Embryonic facial prominence (tissue), 1 donor: ENCODE results near the gene FLNB.
A peak's percentile ranks its signal among the peaks of the same experiment; 100 is the strongest.

ENCODE experiments used
- DNase-seq: peaks from one replicate; pipeline ENCODE4 v3.0.0-alpha.2; 2016; ENCODE audit errors: extremely low spot score

Gene FLNB

GRCh38 chr3:58164199-58164879 lies 156.1 kb downstream of the FLNB start:
- DNase-seq, result no peak

DNA sequence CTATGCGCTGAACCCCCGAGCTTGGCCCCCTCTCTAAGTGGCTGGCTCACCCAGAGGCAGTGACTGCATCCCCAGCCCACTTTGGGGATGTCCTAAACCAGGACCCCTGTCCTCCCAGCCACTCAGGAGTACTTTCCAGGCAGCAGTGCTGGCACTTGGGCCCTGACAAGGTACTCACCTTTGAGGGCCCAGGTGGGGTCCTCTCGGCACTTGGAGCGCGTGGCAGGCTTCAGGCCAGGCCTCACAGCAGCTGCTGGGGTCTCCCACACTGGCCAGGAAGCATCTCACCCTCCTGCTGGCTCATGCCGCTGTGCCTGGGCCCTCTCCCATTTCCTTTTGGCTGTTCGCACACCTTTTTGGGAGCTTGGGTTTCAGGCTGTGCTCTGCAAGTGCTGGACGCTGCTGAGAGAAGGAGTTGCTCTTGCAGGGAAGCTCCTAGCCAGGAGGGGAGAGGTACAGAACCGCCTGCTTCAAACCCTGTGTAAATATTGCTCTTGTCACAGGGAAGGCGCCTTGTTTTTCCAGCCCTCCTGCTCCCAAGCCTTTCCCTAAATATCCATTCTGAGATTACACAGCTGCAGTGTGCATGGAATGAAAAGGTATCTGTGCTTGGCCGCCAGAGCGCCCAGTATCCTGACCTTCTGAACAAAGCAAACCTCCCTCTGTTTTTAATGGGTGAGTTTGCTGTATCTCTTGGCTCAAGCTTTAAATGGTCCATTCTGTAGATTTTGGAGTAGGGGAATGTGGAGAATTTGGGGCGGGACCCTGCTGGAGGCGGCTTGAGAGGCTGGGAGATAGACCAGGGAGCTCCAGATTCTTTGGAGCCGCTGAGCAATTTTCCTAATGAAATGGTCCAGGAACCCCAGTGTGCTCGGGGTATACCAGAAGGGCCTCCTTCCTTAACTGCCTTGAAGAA lies 156.9 kb downstream of the FLNB start:
- DNase-seq, result no peak

GRCh38 chr3:58167431-58168351 lies 159.5 kb downstream of the FLNB start:
- DNase-seq, result no peak

GRCh38 chr3:58168498-58168897 lies 160.3 kb downstream of the FLNB start:
- DNase-seq, result no peak

DNA sequence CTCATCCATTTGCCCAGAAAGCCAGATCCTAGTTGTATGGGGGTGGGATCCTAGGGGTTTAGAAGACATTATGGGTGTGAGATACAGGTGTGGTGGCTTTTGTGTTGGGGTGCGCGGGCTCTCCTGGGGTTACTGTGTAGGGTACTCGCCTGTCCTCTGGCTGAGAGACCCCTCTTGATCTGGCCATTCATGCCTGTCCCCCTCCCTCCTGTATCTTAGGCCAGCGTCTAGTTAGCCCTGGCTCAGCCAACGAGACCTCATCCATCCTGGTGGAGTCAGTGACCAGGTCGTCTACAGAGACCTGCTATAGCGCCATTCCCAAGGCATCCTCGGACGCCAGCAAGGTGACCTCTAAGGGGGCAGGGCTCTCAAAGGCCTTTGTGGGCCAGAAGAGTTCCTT lies 161.1 kb downstream of the FLNB start:
- DNase-seq, result no peak

- DNase-seq, result no peak
Measured at GRCh38 chr3:58170376-58170775, 162.2 kb downstream of the FLNB start.

GRCh38 chr3:58171126-58171525 lies 162.9 kb downstream of the FLNB start:
- DNase-seq, result no peak

DNA sequence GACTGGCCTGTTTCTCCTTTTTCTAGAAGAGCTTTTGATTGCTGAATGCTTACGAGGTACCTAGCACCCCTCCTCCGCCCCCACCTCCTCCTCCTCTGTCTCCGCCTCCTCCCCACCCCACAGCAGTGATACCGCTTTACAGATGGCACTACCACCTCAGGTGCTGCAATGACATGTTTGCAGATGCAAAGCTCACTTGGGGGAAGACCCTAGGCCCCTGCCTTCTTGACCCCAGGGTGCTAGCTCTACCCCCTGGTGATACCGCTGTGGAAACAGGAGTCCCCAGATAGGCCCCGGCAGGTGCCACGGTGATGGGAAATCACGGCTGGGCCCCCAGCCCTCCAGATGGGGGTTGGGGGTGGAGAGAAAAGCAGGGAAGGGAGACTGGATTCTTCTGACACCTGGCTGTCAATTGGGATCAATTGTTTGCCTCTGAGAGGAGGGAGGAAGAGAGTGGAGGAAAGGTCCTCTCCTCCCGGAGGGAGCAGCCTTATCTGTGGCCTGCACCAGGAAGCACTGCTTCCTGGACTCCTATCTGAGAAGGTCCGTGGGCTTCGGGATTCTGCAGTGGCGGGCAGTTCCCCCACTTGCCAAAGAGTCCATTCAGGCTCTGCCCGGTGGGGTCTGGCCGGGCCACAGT lies 164.9 kb downstream of the FLNB start:
- no peak for DNase-seq

DNA sequence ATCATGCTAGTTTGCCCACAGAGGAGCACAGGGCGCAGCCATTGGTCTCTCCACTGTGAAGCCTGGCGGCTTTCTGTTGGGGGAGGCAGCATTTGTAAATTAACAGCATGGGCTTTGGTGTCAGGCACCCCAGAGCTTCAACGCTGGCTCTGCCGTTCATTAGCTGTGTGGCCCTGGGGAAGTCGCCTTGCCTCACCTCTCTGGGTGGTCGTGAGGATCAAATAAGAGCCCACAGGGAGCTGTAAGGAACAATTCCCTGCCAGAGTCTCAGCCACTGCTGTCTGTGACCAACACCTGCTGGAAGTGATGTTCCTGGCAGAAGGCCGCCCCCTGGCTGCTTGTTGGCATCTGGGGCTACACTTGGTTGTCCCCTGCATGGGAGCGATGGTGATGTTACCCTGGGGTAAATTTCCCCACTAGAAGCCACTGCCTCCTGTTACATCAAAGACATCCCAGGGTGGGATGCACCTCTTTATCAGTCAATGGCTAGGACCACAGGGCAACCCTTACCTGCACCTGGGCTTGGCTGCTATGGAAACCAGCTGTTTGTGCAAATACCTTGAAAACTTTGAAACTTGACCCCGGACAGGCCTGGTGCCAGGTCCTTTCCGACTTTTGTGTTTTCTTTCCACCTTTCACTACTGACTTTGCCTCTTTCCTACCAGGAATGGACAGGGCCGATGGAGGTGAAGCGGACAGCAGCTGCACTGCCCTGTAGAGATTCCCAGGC lies 165.6 kb downstream of the FLNB start:
- DNase-seq, result no peak

DNA sequence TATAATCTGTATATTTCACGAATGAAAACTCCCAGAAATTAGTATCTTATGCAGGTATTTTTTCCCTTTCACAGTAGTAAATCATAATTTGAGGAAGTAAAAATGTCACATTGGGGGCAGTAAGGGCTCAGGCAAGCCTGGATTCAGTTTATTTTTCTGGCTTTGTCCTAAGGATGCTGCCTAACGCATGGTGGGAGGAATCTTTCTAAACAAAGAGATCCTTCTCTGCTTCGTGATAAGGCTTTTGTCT lies 166.9 kb downstream of the FLNB start:
- no peak for DNase-seq

DNA sequence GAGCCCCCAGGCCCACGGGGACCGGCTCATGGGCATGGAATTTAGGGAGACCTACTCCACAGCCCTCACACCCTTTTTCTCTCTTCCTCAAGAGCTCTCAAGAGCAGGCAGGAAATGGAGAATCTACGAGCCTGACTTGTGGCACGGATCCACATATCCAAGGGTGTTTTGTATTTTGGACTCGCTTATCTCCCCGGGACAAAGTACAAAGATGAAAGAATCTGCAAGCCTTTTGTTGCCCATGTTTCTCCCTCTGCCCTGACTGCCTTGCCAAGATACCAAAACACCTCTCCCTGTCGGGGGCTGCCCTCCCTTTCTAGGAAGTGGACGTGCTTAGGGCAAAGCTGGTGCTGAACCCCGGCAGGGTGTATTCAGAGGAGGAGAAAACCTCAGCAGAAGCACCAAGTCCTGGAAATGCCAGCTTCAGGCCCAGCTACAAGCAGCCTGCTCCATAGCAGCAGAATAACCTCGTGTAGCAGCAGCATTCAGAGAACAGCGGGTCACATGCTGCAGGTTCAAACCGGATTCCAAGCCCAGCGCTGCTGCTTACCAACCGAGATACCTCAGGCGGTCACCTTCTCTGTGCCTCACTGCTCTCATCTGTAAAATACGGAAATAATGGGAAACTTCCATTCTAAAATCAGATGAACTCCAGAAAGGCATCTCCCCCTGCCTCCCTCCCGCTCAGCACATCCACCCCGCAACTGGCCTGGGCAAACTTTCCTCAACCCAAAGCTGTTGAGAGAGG lies 167.4 kb downstream of the FLNB start:
- DNase-seq, result no peak

- DNase-seq, result no peak
Measured at GRCh38 chr3:58176185-58176530, 167.9 kb downstream of the FLNB start.

DNA sequence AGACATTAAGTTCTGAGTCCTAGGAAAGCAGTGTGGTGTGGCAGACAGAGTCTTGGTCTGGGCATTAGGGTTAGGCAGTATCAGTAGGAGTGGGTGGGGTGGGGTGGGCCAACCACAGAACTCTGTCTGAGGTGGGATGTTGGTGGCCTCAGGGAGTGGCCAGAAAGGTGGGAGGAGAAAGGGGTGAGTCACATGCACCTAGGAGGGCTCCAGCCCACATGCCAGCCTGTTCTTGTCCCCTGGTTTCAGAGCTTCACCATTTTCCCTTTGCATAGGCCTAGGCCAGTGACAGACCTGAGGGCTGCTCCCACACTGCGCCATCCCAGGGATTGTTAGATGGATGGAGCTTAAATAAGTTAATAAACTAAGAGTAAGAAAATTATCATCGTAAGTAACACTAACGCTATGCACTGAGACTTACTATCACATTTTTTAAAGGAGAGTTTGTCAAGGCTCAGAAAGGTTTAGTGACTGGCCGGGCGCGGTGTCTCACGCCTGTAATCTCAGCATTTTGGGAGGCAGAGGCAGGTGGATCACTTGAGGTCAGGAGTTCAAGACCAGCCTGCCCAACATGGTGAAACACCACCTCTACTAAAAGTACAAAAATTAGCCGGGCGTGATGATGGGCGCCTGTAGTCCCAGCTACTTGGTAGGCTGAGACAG lies 168.7 kb downstream of the FLNB start:
- no peak for DNase-seq

DNA sequence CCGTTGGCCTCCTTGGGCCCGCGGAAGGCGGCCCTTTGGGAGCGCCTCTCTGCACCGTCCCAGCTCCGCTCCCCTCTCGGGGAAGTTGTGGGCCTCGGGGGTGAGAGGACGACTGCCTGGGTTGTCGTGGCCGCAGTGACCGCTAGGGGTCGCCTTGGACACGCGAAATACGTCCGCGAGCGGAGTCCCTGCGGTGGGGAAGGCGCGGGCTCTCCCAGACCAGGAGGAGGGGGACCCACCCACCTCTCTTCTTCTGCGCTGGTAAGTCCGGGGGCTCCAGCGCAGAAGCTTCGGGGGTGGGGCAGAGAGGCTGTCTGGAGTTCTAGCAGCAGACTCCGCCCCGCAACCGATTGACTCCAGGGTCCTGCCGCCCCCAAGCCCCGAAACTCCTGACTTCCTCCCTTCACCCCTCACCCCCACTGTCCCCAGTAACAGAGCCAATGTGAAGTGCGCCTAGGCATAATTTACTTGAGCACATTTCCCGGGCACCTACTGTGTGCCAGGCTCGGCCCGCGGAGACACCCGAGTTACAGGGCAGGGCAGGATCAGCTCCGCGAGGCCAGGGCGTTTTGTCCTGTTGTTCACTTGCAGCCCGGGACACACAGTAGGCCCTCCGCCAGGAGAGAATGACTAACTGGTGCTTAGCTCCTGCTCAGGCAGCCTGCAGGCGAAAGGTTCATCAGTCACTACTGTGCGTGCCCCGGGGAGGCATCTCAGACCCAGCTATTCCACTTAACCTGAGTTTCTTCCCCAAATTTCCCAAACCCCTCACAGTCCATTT lies 169.7 kb downstream of the FLNB start:
- peak; percentile 68 for DNase-seq

DNA sequence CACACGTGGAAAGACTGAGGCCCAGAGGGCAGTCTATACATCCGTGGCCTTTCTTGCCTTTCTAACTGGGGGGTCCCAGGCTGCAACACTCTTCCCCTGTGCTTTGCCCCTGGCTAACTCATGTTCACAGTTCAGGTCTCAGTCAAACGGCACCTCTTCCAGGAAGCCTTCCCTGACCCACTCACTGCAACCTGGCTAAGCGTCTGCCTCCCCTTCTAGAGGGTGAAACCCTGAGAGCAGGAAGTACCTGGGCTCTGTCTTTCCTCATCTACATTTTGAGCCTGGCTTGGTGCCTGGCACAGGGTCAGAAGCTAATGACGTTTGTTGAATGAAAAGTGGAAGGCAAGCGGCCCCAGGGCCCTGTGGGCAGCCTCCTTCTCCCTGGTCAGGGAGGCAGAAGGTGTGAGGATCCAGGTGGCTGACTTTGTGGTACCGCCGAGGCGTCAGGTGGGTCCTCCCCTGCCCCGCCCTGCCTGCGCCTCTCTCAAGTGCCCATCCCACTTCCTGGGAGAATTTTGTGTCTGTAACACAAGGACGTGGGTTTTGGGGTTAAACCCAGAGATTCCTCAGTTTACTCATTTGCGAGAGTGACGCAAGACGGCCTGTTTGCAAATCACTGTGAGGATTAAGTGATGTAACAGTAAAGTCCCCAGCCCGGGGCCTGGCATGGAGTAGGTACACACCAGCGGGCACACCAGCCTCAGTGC lies 170.5 kb downstream of the FLNB start:
- DNase-seq, result no peak

DNA sequence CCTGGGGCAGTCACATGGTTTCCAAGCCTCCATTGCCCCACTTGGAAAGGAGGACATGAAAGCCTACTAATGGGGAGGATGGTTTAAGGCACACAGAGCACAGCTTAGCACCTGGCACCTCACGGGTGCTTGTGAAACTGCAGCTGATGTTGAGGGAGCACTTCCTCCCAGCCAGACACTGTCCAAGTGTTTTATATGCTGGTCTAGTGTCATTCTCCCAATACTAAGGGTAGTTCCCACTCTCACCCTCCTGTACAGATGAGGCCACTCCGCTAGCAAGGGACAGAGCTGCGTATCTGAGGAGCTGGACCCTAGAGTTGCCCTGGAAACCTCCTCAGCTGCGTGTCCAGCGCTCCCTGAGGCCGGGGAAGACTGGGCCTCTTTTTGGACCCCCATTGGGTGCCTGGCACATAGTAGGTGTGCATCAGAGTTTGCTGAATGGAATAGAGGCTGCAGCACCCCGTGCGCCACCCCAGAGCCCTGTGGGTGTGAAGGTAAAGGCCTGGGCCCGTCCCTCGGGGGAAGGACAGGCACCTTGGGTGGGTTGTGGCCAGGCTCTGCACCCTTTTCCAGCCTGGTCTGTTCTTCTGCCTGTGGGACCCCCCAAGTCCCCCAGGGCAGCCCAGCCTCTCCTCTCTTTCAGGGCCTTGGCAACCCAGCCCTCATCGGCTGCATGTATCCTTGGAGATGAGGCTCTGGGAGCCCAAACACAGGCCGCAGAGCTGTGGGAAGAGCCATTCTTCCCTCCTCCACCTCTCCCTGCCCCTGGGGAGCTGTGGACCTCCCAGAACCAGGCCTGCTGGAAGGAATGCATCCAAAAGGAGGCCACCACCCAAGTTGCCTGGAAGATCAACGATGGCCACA lies 171.2 kb downstream of the FLNB start:
- DNase-seq, result no peak

GRCh38 chr3:58180099-58180880 lies 172.1 kb downstream of the FLNB start:
- DNase-seq, result no peak
